Vagina (tissue), 2 donors: Measurements from ENCODE around the gene LCORL. TPM values are rescaled to one million over a fixed set of nuclear protein-coding genes. Genes with fewer than 3 reads are reported as not detected.

Source experiments
- DNase-seq, 2 donors: peaks; one replicate each; pipeline ENCODE4 v3.0.0-alpha.2; 2017; ENCODE audit errors: extremely low spot score in 2 of 2
- H3K27ac ChIP-seq: fragments of 200-600 bp; sonication (generic); one replicate; pipeline ENCODE4 v1.5.1; 2019
- H3K27me3 ChIP-seq: fragments of 200-600 bp; sonication (generic); one replicate; pipeline ENCODE4 v1.5.1; 2019
- H3K36me3 ChIP-seq, 2 donors: fragments of 200-600 bp; sonication (generic); one replicate each; pipeline ENCODE4 v1.5.1; 2017 to 2019
- H3K4me1 ChIP-seq: fragments of 200-600 bp; sonication (generic); one replicate; pipeline ENCODE4 v1.5.1; 2019
- H3K4me3 ChIP-seq, 2 donors: fragments of 200-600 bp; sonication (generic); 1 replicate in 1 of 2; 2 replicates in 1 of 2; pipeline ENCODE4 v1.5.1; 2016 to 2019
- H3K9me3 ChIP-seq: fragments of 200-600 bp; sonication (generic); one replicate; pipeline ENCODE4 v1.5.1; 2019
- CTCF ChIP-seq, 3 experiments: fragments of 450-650 bp in 2 of 3; fragments of 200-600 bp in 1 of 3; sonication (generic) in 1 of 3; IDR thresholded peaks; one replicate each; pipeline ENCODE4 v1.5.1; 2017 to 2019; ENCODE audit warnings: antibody characterized with exemption in 3 of 3, mild to moderate bottlenecking in 2 of 3, moderate library complexity in 2 of 3
- POLR2A ChIP-seq, 2 donors: fragments of 450-650 bp; IDR thresholded peaks; one replicate each; pipeline ENCODE4 v1.6.1; 2017; ENCODE audit warnings: antibody characterized with exemption in 2 of 2, mild to moderate bottlenecking in 2 of 2, moderate library complexity in 2 of 2
- POLR2AphosphoS5 ChIP-seq, 2 donors: sonication (generic); formaldehyde crosslinking; IDR thresholded peaks; one replicate each; pipeline ENCODE4 v1.9.0; 2017; ENCODE audit warnings: antibody characterized with exemption in 2 of 2, mild to moderate bottlenecking in 2 of 2, low read depth in 1 of 2; ENCODE audit not compliant: insufficient read depth in 1 of 2
- intact Hi-C: fragments of 100-400 bp; cut with DNase I; formaldehyde crosslinking; loops from one replicate; pipeline ENCODE4 v1.15.1; 2023
- total RNA-seq: library from RNA; depleted of rRNA; stranded (reverse); fragments of >200 nt; gene quantifications from one replicate; pipeline ENCODE4 v1.2.3, GENCODE V29; 2016

The LCORL gene
- 6.9 TPM for total RNA-seq

- peak in 1 of 2 donors; percentile 97 for DNase-seq
- Histone ChIP-seq H3K4me1 (peaks cover 10% of the 10 kb centered on the region), H3K27ac (peak within 1 kb of the TSS; percentile 92), H3K9me3 (no peaks in the 10 kb centered on the region), H3K36me3 (no peaks in the 10 kb centered on the region), H3K4me3 (peak within 1 kb of the TSS; percentile 85 to 97), H3K27me3 (no peaks in the 10 kb centered on the region)
- TF ChIP-seq POLR2A (IDR thresholded peaks at IDR 0.05) (peak in 1 of 2 donors; percentile 39), CTCF (IDR thresholded peaks at IDR 0.05) (no peak), POLR2AphosphoS5 (IDR thresholded peaks at IDR 0.05; ENCODE audit: insufficient read depth in 1 of 2, low read depth in 1 of 2) (peak; percentile 75 to 85)
- intact Hi-C loops = loop anchor here (5.0 kb wide), 1 partner anchor 210 kb away; the partner anchor contains the start of genes DCAF16 and NCAPG
Measured at GRCh38 chr4:18021720-18022571, at the start of gene LCORL. LCORL (minus strand) TSS chr4:18021755; CDS start chr4:18021751, 4 bp downstream.

- no peak for DNase-seq
- intact Hi-C loops = no loop called here
- TF ChIP-seq POLR2A (IDR thresholded peaks at IDR 0.05) (no peak), POLR2AphosphoS5 (IDR thresholded peaks at IDR 0.05; ENCODE audit: insufficient read depth in 1 of 2, low read depth in 1 of 2) (no peak), CTCF (IDR thresholded peaks at IDR 0.05) (no peak)
- Histone ChIP-seq H3K4me3 (no peak overlapping the region), H3K9me3 (no peaks in the 10 kb centered on the region), H3K4me1 (no peaks in the 10 kb centered on the region), H3K36me3 (no peaks in the 10 kb centered on the region), H3K27ac (no peak overlapping the region), H3K27me3 (no peaks in the 10 kb centered on the region)
Measured at GRCh38 chr4:18069810-18070209, 48.3 kb upstream of the LCORL start.

GRCh38 chr4:18067031-18067430 is 45.5 kb upstream of the LCORL start:
- H3K36me3 ChIP-seq = no peaks in the 10 kb centered on the region
- H3K27ac ChIP-seq = no peak overlapping the region
- TF ChIP-seq CTCF (IDR thresholded peaks at IDR 0.05) (no peak), POLR2A (IDR thresholded peaks at IDR 0.05) (no peak), POLR2AphosphoS5 (IDR thresholded peaks at IDR 0.05; ENCODE audit: insufficient read depth in 1 of 2, low read depth in 1 of 2) (no peak)
- intact Hi-C loops = no loop called here
- no peak for DNase-seq
- H3K4me3 ChIP-seq = no peak overlapping the region
- H3K4me1 ChIP-seq = no peaks in the 10 kb centered on the region
- peaks cover 8% of the 10 kb centered on the region for H3K9me3 ChIP-seq
- no peaks in the 10 kb centered on the region for H3K27me3 ChIP-seq

GRCh38 chr4:18063079-18063478 is 41.5 kb upstream of the LCORL start:
- Histone ChIP-seq H3K4me3 (no peak overlapping the region), H3K27ac (no peak overlapping the region), H3K27me3 (no peaks in the 10 kb centered on the region), H3K9me3 (peaks cover 8% of the 10 kb centered on the region), H3K4me1 (no peaks in the 10 kb centered on the region), H3K36me3 (no peaks in the 10 kb centered on the region)
- TF ChIP-seq CTCF (IDR thresholded peaks at IDR 0.05) = no peak
- no peak for TF ChIP-seq POLR2A (IDR thresholded peaks at IDR 0.05)
- no peak for TF ChIP-seq POLR2AphosphoS5 (IDR thresholded peaks at IDR 0.05; ENCODE audit: insufficient read depth in 1 of 2, low read depth in 1 of 2)
- DNase-seq = no peak
- intact Hi-C loops = no loop called here
